Nephron progenitor cell (in vitro differentiated cells): ENCODE data around the gene IGFBP3.

Experiments
- DNase-seq: peaks from one replicate; pipeline ENCODE4 v3.0.0; 2021
- H3K27ac Mint-ChIP-seq: 2 replicates; pipeline ENCODE4 v1.8.0; 2021; ENCODE audit warnings: mild to moderate bottlenecking, moderate library complexity, mixed read lengths
- H3K27me3 Mint-ChIP-seq: 2 replicates; pipeline ENCODE4 v1.8.0; 2021; ENCODE audit warnings: mild to moderate bottlenecking, low read depth, mixed read lengths; ENCODE audit not compliant: poor library complexity
- H3K36me3 Mint-ChIP-seq: 2 replicates; pipeline ENCODE4 v1.8.0; 2021; ENCODE audit warnings: low read depth, mixed read lengths
- H3K4me1 Mint-ChIP-seq: 2 replicates; pipeline ENCODE4 v1.8.0; 2021; ENCODE audit warnings: mixed read lengths
- H3K4me3 Mint-ChIP-seq: 2 replicates; pipeline ENCODE4 v1.8.0; 2021; ENCODE audit warnings: mild to moderate bottlenecking, moderate library complexity, mixed read lengths
- H3K9me3 Mint-ChIP-seq: 2 replicates; pipeline ENCODE4 v1.8.0; 2021; ENCODE audit warnings: mild to moderate bottlenecking, moderate library complexity, mixed read lengths
- TF ChIP-seq, protein P1 (sequence below): fragments of 200-600 bp; sonication (generic); IDR thresholded peaks from 2 replicates; pipeline ENCODE4 v1.5.0; 2021; ENCODE audit warnings: antibody characterized with exemption

IGFBP3 gene

DNA sequence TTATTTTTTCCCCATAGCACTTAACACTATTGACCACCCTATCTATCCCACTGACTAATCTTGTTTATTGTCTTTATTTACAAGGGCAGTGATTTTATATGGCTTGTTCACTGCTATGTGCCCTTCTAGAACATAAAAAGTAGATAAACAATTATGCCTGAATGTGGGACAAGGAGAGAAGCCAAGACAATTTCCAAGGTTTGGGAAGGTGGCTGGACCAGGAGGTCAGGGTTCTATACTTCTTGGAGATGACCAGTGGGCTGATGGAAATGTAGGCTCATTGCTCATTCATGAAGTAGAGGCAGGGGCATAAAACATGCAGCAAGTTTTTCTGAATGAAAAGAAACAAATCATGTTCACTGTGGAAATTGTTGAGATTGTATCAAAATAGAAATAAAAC is 11.5 kb downstream of the IGFBP3 start:
- no peak overlapping the region for H3K27ac Mint-ChIP-seq
- no peak for DNase-seq
- no peak overlapping the region for H3K4me3 Mint-ChIP-seq
- H3K9me3 Mint-ChIP-seq: peaks cover 19% of the 10 kb centered on the region
- H3K27me3 Mint-ChIP-seq: peaks cover 5% of the 10 kb centered on the region
- TF ChIP-seq, protein P1, sequence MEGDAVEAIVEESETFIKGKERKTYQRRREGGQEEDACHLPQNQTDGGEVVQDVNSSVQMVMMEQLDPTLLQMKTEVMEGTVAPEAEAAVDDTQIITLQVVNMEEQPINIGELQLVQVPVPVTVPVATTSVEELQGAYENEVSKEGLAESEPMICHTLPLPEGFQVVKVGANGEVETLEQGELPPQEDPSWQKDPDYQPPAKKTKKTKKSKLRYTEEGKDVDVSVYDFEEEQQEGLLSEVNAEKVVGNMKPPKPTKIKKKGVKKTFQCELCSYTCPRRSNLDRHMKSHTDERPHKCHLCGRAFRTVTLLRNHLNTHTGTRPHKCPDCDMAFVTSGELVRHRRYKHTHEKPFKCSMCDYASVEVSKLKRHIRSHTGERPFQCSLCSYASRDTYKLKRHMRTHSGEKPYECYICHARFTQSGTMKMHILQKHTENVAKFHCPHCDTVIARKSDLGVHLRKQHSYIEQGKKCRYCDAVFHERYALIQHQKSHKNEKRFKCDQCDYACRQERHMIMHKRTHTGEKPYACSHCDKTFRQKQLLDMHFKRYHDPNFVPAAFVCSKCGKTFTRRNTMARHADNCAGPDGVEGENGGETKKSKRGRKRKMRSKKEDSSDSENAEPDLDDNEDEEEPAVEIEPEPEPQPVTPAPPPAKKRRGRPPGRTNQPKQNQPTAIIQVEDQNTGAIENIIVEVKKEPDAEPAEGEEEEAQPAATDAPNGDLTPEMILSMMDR: no peak
- H3K4me1 Mint-ChIP-seq: no peaks in the 10 kb centered on the region
- peaks cover 30% of the 10 kb centered on the region for H3K36me3 Mint-ChIP-seq

DNA sequence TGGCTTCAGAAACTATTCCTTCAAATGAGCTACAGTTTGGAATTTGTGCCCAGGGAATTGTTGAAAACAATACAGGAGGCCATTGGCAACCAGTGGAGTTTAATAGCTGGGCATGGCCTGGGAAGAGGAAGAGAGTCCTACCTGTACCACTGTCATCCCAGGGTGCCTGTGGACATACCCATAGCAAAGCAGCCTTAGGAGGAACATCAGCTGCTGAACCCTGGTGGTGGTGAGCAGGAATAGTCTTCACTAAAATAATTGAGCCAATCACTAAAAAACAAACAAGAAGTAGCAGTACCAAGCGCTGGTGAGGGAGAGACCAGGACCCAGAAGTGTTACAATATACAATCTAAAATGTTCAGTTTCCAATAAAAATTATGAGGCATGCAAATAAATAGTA is 18.3 kb downstream of the IGFBP3 start:
- TF ChIP-seq, protein P1: no peak
- Mint-ChIP-seq H3K27me3 (peaks cover 9% of the 10 kb centered on the region), H3K4me1 (no peaks in the 10 kb centered on the region), H3K27ac (no peak overlapping the region), H3K4me3 (no peak overlapping the region), H3K36me3 (no peaks in the 10 kb centered on the region), H3K9me3 (peaks cover 28% of the 10 kb centered on the region)
- DNase-seq: no peak

DNA sequence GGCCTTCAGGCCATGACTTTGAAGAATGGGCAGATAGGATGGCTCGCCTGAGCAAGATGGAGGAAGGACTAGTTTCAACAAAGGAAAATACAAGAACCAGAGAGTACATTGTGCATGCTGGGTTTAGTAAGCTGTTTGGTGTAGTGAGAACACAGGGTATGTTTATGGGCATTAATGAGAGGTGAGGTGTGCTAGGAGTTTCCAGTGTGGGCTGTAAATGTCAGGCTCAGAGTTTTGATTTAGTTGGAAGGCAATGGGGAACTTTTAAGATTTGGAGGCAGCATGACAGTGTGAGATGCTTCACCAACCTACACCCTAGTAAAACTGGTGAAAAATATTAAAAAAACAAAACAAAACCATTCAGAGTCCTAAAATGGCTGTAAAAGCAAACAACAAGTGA is 19.5 kb downstream of the IGFBP3 start:
- H3K27me3 Mint-ChIP-seq: peaks cover 9% of the 10 kb centered on the region
- no peaks in the 10 kb centered on the region for H3K4me1 Mint-ChIP-seq
- H3K9me3 Mint-ChIP-seq: peaks cover 24% of the 10 kb centered on the region
- DNase-seq: no peak
- no peak overlapping the region for H3K27ac Mint-ChIP-seq
- TF ChIP-seq, protein P1: no peak
- no peak overlapping the region for H3K4me3 Mint-ChIP-seq
- no peaks in the 10 kb centered on the region for H3K36me3 Mint-ChIP-seq

DNA sequence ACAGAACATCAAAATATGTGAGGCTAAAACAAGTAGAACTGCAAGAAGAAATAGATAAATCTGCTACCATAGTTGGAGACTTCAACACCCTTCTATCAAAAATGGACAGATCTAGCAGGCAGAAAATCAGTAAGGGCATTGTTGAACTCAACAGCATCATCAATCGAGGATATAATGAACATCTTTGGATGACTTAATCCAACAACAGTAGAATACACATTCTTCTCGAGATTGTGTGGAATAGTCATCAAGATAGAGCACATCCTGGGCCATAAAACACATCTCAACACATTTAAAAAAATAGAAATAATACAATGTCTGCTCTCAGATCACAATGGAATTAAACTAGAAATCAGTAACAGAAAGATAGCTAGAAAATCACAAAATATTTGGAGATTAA is 22.9 kb downstream of the IGFBP3 start:
- no peaks in the 10 kb centered on the region for H3K4me1 Mint-ChIP-seq
- no peak overlapping the region for H3K4me3 Mint-ChIP-seq
- no peaks in the 10 kb centered on the region for H3K36me3 Mint-ChIP-seq
- peaks cover 8% of the 10 kb centered on the region for H3K9me3 Mint-ChIP-seq
- TF ChIP-seq, protein P1: no peak
- H3K27ac Mint-ChIP-seq: no peak overlapping the region
- DNase-seq: no peak
- peaks cover 29% of the 10 kb centered on the region for H3K27me3 Mint-ChIP-seq

DNA sequence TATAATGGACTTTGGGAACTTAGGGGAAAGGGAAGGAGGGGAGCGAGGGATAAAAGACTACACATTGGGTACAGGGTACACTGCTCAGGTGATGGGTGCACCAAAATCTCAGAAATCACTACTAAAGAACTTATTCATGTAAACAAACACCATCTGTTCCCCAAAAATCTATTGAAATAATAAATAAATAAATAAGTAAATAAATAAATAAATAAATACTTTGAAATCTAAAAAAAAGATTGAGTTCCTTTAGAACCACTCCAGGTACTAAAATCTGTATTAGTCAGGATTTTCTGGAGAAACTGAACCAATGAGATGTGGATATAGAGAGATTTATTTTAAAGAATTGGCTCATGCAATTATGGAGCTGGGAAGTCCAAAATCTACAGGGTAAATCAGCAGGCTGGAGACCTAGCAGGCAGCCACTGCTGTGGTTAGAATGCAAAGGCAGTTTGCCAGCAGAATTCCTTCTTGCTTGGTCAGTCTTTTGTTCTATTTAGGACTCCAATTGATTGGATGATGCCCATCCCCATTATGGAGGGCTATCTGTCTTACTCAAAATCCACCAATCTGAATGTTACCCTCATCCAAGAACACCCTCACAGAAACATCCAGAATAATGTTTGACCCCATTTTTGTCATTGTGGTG is 23.9 kb downstream of the IGFBP3 start:
- DNase-seq: no peak
- Mint-ChIP-seq H3K9me3 (no peaks in the 10 kb centered on the region), H3K4me1 (no peaks in the 10 kb centered on the region), H3K27ac (no peak overlapping the region), H3K27me3 (peaks cover 34% of the 10 kb centered on the region), H3K36me3 (no peaks in the 10 kb centered on the region), H3K4me3 (no peak overlapping the region)
- TF ChIP-seq, protein P1: no peak

DNA sequence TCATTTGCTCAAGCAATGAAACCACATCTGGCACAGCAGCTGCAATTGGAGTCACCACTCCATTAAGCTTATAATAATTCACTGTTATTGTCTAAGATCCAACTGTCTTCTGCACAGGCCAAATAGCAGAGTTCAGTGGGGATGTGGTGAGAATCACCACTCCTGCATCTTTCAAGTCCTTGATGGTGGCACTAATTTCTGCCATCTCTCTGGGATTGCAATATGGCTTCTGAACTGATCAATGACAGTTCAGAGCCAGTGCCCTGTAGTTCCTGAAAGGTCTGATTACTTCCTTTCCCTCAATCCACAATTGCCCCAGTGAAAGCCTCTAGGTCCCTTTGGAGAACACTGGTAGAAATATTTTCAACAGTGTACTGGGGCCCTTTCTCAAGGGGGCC is 26.4 kb downstream of the IGFBP3 start:
- Mint-ChIP-seq H3K4me1 (peaks cover under 1% of the 10 kb centered on the region), H3K9me3 (no peaks in the 10 kb centered on the region), H3K27me3 (peaks cover 53% of the 10 kb centered on the region), H3K4me3 (no peak overlapping the region), H3K36me3 (no peaks in the 10 kb centered on the region), H3K27ac (no peak overlapping the region)
- DNase-seq: no peak
- TF ChIP-seq, protein P1: no peak
